ENCODE measurements around the gene TMEM175. TPM values are rescaled to one million over a fixed set of nuclear protein-coding genes. Genes with fewer than 3 reads are reported as not detected.
A peak's percentile ranks its signal among the peaks of the same experiment; 100 is the strongest.

Gene TMEM175
- total and polyA plus RNA-seq, 2 donors (not counting 1 experiment from before 2014, with no cell fraction given): 44.4 to 432 TPM

GRCh38 chr4:957581-958313 is 25.5 kb downstream of the TMEM175 start:
- DNase-seq (no peak), ATAC-seq (ENCODE audit: low read depth) (no peak)
- Histone ChIP-seq H2AFZ (ENCODE audit: insufficient read depth, low read depth, low read length, poor library complexity, severe bottlenecking) (no peak overlapping the region), H4K20me1 (ENCODE audit: control insufficient read depth, insufficient read depth, low read length, poor library complexity, severe bottlenecking) (no peaks in the 10 kb centered on the region), H3K79me2 (ENCODE audit: control insufficient read depth, insufficient read depth, low read length) (no peaks in the 10 kb centered on the region), H3K27me3 (replicated peaks in 1 of 4; ENCODE audit: control extremely low read depth in 1 of 4, control insufficient read depth in 3 of 4, insufficient read depth in 4 of 4, low read length in 3 of 4) (no peaks in the 10 kb centered on the region), H3K4me1 (ENCODE audit: control insufficient read depth in 2 of 2, insufficient read depth in 2 of 2, low read length in 2 of 2) (no peaks in the 10 kb centered on the region), H3K9ac (ENCODE audit: low read length) (no peak overlapping the region), H3K4me3 (ENCODE audit: control extremely low read depth in 1 of 5, extremely low read depth in 1 of 5, insufficient read depth in 1 of 5, low read depth in 2 of 5, low read length in 4 of 5) (no peak overlapping the region), H3K4me2 (replicated peaks; ENCODE audit: low read depth, low read length, poor library complexity, severe bottlenecking) (no peak overlapping the region), H3K36me3 (replicated peaks in 1 of 2; ENCODE audit: control extremely low read depth in 1 of 2, control insufficient read depth in 1 of 2, extremely low read depth in 1 of 2, insufficient read depth in 2 of 2, low read length in 1 of 2) (peaks cover 0 to 20% of the 10 kb centered on the region in 2 experiments), H3K9me3 (ENCODE audit: control extremely low read depth in 1 of 3, control insufficient read depth in 2 of 3, insufficient read depth in 1 of 3, low read length in 2 of 3) (peaks cover 0 to 5% (median 0%) of the 10 kb centered on the region in 3 donors), H3K27ac (ENCODE audit: low read length in 2 of 2) (no peak overlapping the region)
- 97% methylated on average over 45 of the region's 45 CpGs for WGBS (ENCODE audit: insufficient coverage)
- H3K4me3 Mint-ChIP-seq: no peak overlapping the region
- H3K27me3 Mint-ChIP-seq: no peaks in the 10 kb centered on the region
- no peaks in the 10 kb centered on the region for H3K9me3 Mint-ChIP-seq (ENCODE audit: insufficient read depth)
- no peak overlapping the region for H3K27ac Mint-ChIP-seq
- TF ChIP-seq CTCF (IDR thresholded peaks at IDR 0.05): no peak
- no peak for TF ChIP-seq EZH2 (IDR thresholded peaks at IDR 0.05; ENCODE audit: borderline replicate concordance, insufficient read depth, low read depth, low read length, poor library complexity, severe bottlenecking)
- intact Hi-C loops (cut with micrococcal nuclease): no loop called here
- H3K4me1 Mint-ChIP-seq: peaks cover 1% of the 10 kb centered on the region
- ChIA-PET CTCF (no interaction called here), POLR2A (no interaction called here)

GRCh38 chr4:958314-958665 is 26.0 kb downstream of the TMEM175 start:
- H3K4me1 ChIP-seq (ENCODE audit: control insufficient read depth in 2 of 2, insufficient read depth in 2 of 2, low read length in 2 of 2): no peaks in the 10 kb centered on the region
- no peaks in the 10 kb centered on the region for H3K79me2 ChIP-seq (ENCODE audit: control insufficient read depth, insufficient read depth, low read length)
- WGBS (ENCODE audit: insufficient coverage): 96% methylated on average over 13 of the region's 17 CpGs
- no peak overlapping the region for H3K9ac ChIP-seq (ENCODE audit: low read length)
- CTCF ChIA-PET: no interaction called here
- Mint-ChIP-seq H3K4me3 (no peak overlapping the region), H3K27ac (peak overlapping the region; percentile 20), H3K4me1 (peaks cover 1% of the 10 kb centered on the region), H3K9me3 (ENCODE audit: insufficient read depth) (no peaks in the 10 kb centered on the region), H3K27me3 (no peaks in the 10 kb centered on the region)
- POLR2A ChIA-PET: no interaction called here
- no peak overlapping the region for H3K4me3 ChIP-seq (ENCODE audit: control extremely low read depth in 1 of 5, extremely low read depth in 1 of 5, insufficient read depth in 1 of 5, low read depth in 2 of 5, low read length in 4 of 5)
- H3K27me3 ChIP-seq (replicated peaks in 1 of 4; ENCODE audit: control extremely low read depth in 1 of 4, control insufficient read depth in 3 of 4, insufficient read depth in 4 of 4, low read length in 3 of 4): no peaks in the 10 kb centered on the region
- H3K27ac ChIP-seq (ENCODE audit: low read length in 2 of 2): no peak overlapping the region
- ATAC-seq (ENCODE audit: low read depth) (no peak), DNase-seq (no peak)
- peaks cover 1% of the 10 kb centered on the region for H4K20me1 ChIP-seq (ENCODE audit: control insufficient read depth, insufficient read depth, low read length, poor library complexity, severe bottlenecking)
- no peak overlapping the region for H3K4me2 ChIP-seq (replicated peaks; ENCODE audit: low read depth, low read length, poor library complexity, severe bottlenecking)
- TF ChIP-seq EZH2 (IDR thresholded peaks at IDR 0.05; ENCODE audit: borderline replicate concordance, insufficient read depth, low read depth, low read length, poor library complexity, severe bottlenecking): no peak
- no peak for TF ChIP-seq CTCF (IDR thresholded peaks at IDR 0.05)
- no peak overlapping the region for H2AFZ ChIP-seq (ENCODE audit: insufficient read depth, low read depth, low read length, poor library complexity, severe bottlenecking)
- peaks cover 0 to 3% (median 0%) of the 10 kb centered on the region in 3 donors for H3K9me3 ChIP-seq (ENCODE audit: control extremely low read depth in 1 of 3, control insufficient read depth in 2 of 3, insufficient read depth in 1 of 3, low read length in 2 of 3)
- intact Hi-C loops (cut with micrococcal nuclease): no loop called here
- peaks cover 0 to 16% of the 10 kb centered on the region in 2 experiments for H3K36me3 ChIP-seq (replicated peaks in 1 of 2; ENCODE audit: control extremely low read depth in 1 of 2, control insufficient read depth in 1 of 2, extremely low read depth in 1 of 2, insufficient read depth in 2 of 2, low read length in 1 of 2)
